Measurements from ENCODE around the gene UNC5CL. TPM values are rescaled to one million over a fixed set of nuclear protein-coding genes. Genes with fewer than 3 reads are reported as not detected.

UNC5CL gene
- total RNA-seq, 1 donor from 2014 or later = 0.27 TPM

- Histone ChIP-seq H3K9me3 (replicated peaks) (no peaks in the 10 kb centered on the region), H3K27ac (replicated peaks) (no peak overlapping the region), H3K4me1 (no peaks in the 10 kb centered on the region), H3K27me3 (ENCODE audit: low read depth) (peaks cover 14% of the 10 kb centered on the region), H3K36me3 (no peaks in the 10 kb centered on the region), H3K4me3 (no peak overlapping the region)
- no peak for TF ChIP-seq CTCF (IDR thresholded peaks at IDR 0.05; ENCODE audit: borderline replicate concordance)
- DNase-seq = no peak
- intact Hi-C loops (cut with micrococcal nuclease) = no loop called here
These were observed 60.2 kb downstream of the UNC5CL start for GRCh38 chr6:40978687-40979289.

DNA sequence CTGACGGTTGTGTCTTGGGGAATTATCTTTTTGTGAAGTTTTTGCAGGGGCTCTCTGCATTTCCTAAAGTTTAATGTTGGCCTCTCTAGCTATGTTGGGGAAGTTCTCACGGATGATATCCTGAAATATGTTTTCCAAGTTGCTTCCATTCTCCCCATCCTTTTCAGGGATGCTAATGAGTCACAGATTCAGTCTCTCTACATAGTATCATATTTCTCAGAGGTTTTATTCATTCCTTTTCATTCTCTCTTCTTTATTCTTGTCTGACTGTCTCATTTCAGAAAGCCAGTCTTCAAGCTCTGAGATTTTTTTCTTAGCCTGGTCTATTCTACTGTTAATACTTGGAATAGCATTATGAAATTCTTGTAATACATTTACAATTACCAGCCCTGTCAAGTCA is 61.3 kb downstream of the UNC5CL start:
- intact Hi-C loops (cut with micrococcal nuclease) = no loop called here
- Histone ChIP-seq H3K27me3 (ENCODE audit: low read depth) (peaks cover 12% of the 10 kb centered on the region), H3K36me3 (no peaks in the 10 kb centered on the region), H3K9me3 (replicated peaks) (peaks cover 3% of the 10 kb centered on the region), H3K4me1 (no peaks in the 10 kb centered on the region), H3K27ac (replicated peaks) (no peak overlapping the region), H3K4me3 (no peak overlapping the region)
- DNase-seq = no peak
- no peak for TF ChIP-seq CTCF (IDR thresholded peaks at IDR 0.05; ENCODE audit: borderline replicate concordance)

DNA sequence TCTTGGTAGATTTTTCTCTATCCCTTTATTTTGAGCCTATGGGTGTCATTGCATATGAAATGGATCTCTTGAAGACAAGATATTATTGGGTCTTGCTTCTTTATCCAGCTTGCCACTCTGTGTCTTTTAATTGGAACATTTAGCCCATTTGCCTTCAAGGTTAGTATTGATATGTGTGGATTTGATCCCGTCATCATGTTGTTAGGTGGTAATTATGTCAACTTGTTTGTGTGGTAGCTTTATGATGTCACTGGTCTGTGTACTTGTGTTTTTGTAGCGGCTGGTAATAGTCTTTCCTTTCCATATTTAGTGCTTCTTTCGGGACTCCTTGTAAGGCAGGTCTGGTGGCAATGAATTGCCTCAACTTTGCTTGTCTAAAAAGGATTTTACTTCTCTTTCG is 61.9 kb downstream of the UNC5CL start:
- Histone ChIP-seq H3K27me3 (ENCODE audit: low read depth) (peaks cover 12% of the 10 kb centered on the region), H3K4me3 (no peak overlapping the region), H3K36me3 (no peaks in the 10 kb centered on the region), H3K27ac (replicated peaks) (no peak overlapping the region), H3K9me3 (replicated peaks) (peaks cover 9% of the 10 kb centered on the region), H3K4me1 (no peaks in the 10 kb centered on the region)
- intact Hi-C loops (cut with micrococcal nuclease) = no loop called here
- DNase-seq = no peak
- no peak for TF ChIP-seq CTCF (IDR thresholded peaks at IDR 0.05; ENCODE audit: borderline replicate concordance)

Other genes starting within 250 kb of the UNC5CL start
- not detected for gene TSPO2, start 3.2 kb upstream of the UNC5CL start, total RNA-seq
- gene APOBEC2, start 14.0 kb upstream of the UNC5CL start, total RNA-seq = 219 TPM
- gene OARD1, start 33.1 kb upstream of the UNC5CL start, total RNA-seq = 19.9 TPM
- 12.5 TPM for gene NFYA, start 33.8 kb upstream of the UNC5CL start, total RNA-seq
- not detected for gene TREML1, start 115.1 kb upstream of the UNC5CL start, total RNA-seq
- 0.66 TPM for gene TREM2, start 123.9 kb upstream of the UNC5CL start, total RNA-seq
- not detected for gene TREML2, start 161.9 kb upstream of the UNC5CL start, total RNA-seq
- gene TREML4, start 189.1 kb upstream of the UNC5CL start, total RNA-seq = not detected
- gene TREM1, start 247.5 kb upstream of the UNC5CL start, total RNA-seq = 0.52 TPM